Measurements from ENCODE around the gene NLRP9.

DNA sequence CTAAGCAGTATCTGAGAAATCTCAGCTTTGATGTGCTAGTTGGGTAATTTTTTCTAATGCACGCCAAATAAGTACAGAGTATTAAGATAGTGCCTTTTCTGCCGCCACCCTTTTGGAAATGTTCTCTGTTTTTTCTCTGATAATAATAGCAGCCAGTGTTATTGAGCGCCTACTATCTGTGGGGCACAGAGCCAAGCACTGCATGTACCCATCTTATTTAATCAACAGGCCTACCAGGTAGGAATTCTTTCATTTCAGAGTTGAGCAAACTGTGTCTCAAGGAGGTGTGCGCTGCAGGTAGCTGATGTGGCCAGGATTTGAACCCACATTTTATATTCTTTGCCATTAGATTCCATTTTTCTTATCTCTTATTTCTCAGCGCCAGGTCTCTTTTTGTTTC, 61.8 kb downstream of the NLRP9 start:
- TF ChIP-seq POLR2A (IDR thresholded peaks at IDR 0.05): no peak
- TF ChIP-seq, protein P1, sequence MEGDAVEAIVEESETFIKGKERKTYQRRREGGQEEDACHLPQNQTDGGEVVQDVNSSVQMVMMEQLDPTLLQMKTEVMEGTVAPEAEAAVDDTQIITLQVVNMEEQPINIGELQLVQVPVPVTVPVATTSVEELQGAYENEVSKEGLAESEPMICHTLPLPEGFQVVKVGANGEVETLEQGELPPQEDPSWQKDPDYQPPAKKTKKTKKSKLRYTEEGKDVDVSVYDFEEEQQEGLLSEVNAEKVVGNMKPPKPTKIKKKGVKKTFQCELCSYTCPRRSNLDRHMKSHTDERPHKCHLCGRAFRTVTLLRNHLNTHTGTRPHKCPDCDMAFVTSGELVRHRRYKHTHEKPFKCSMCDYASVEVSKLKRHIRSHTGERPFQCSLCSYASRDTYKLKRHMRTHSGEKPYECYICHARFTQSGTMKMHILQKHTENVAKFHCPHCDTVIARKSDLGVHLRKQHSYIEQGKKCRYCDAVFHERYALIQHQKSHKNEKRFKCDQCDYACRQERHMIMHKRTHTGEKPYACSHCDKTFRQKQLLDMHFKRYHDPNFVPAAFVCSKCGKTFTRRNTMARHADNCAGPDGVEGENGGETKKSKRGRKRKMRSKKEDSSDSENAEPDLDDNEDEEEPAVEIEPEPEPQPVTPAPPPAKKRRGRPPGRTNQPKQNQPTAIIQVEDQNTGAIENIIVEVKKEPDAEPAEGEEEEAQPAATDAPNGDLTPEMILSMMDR (IDR thresholded peaks at IDR 0.05): peak in 1 of 6 experiments; percentile 14

Data from esophagus squamous epithelium (tissue), 4 donors.